Measurements from ENCODE around the gene BLTP3A.

The BLTP3A gene

DNA sequence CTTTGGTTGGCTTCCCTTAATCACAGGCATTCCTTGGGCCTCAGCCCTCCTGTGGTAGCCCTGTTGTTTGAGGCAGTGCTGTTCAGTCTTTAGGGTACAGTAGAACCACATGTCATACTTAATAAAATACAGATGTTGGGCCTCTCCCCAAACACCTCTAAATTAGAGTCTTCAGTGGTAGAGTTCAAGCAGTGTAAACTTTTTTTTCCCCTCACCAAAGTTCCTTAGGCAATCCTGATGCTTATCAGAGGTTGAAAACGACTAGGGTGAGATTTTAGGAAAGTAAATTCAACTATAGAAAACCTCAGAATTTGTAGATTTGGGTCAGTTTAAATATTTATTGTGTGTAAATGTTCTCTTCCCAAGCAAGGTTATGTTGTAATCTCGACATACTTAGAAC lies 44.6 kb downstream of the BLTP3A start:
- DNase-seq, result no peak

DNA sequence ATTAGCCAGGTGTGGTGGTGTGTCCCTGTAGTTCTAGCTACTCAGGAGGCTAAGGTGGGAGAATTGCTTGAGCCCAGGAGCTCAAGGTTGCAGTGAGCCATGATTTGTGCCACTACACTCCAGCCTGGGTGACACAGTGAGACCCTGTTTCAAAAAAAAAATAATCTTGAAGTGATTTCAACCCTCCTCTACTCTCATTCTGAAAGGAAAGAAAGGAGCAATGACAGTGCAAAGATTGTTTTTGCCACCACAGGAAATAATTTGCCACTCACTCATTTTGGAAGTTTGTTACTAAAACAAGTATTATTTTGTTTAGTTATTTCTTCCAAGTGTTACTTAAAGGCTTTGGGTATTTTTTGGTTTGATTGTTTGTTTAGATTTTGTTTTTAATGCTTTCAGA lies 45.6 kb downstream of the BLTP3A start:
- no peak for DNase-seq

DNA sequence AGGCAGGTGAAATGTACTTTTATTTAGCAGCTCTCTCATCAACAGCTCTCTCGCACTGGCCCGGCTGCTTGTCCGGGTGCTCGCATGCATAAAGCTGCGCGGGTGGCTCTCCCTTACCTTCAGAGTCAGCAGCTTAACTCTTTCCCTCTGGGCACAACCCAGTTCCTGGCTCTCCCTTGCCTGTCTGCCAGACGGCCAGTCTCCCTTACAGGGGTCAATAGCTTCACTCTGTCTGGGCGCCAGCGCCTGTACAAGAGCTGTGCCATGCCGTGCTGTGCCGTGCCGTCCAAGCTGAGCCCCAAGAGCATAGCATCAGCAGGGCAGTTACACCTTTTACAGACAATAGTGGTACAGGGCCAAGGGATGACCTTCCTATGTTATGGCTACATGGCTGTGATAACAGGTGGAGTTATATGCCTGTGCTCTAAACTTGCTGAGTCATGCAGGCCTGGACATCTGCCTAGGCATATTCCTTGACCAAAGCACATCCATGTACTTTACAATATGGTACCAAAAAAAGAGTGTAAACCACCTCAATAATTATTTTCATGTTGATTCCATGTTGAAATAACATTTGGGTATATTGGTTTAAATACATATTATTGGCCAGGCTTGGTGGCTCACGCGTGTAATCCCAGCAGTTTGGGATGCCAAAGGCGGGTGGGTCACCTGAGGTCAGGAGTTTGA lies 47.9 kb downstream of the BLTP3A start:
- DNase-seq, result no peak

Measured in NCI-H82 (cell line).